Type B pancreatic cell (in vitro differentiated cells): Measurements from ENCODE around the gene NPLOC4. TPM values are rescaled to one million over a fixed set of nuclear protein-coding genes. Genes with fewer than 3 reads are reported as not detected.
A peak's percentile ranks its signal among the peaks of the same experiment; 100 is the strongest.

ENCODE experiments used
- DNase-seq: peaks from one replicate; pipeline ENCODE4 v3.0.0; 2021; ENCODE audit warnings: mixed read lengths; ENCODE audit not compliant: unreplicated experiment; ENCODE audit errors: extremely low spot score
- H3K27ac Mint-ChIP-seq: 2 replicates; pipeline ENCODE4 v1.8.0; 2021; ENCODE audit warnings: mild to moderate bottlenecking, mixed read lengths
- H3K27me3 Mint-ChIP-seq: 2 replicates; pipeline ENCODE4 v1.8.0; 2021; ENCODE audit warnings: mixed read lengths
- H3K36me3 Mint-ChIP-seq: 2 replicates; pipeline ENCODE4 v1.8.0; 2021; ENCODE audit warnings: mixed read lengths
- H3K4me1 Mint-ChIP-seq: one replicate; pipeline ENCODE4 v1.8.0; 2021; ENCODE audit warnings: mixed read lengths; ENCODE audit not compliant: unreplicated experiment
- H3K4me3 Mint-ChIP-seq: 2 replicates; pipeline ENCODE4 v1.8.0; 2021; ENCODE audit warnings: mild to moderate bottlenecking, mixed read lengths
- H3K9me3 Mint-ChIP-seq: 2 replicates; pipeline ENCODE4 v1.8.0; 2021; ENCODE audit warnings: mixed read lengths
- total RNA-seq: library from RNA; stranded (reverse); gene quantifications from 2 replicates; pipeline ENCODE4 v1.2.1, GENCODE V29; 2021; ENCODE audit warnings: low replicate concordance
- TF ChIP-seq, protein P1 (sequence below): fragments of 200-600 bp; sonication (generic); conservative IDR thresholded peaks from 2 replicates; pipeline ENCODE4 v1.5.0; 2021; ENCODE audit warnings: antibody characterized with exemption, mild to moderate bottlenecking

The NPLOC4 gene
- total RNA-seq, 1 donor from 2014 or later = 82.4 TPM

DNA sequence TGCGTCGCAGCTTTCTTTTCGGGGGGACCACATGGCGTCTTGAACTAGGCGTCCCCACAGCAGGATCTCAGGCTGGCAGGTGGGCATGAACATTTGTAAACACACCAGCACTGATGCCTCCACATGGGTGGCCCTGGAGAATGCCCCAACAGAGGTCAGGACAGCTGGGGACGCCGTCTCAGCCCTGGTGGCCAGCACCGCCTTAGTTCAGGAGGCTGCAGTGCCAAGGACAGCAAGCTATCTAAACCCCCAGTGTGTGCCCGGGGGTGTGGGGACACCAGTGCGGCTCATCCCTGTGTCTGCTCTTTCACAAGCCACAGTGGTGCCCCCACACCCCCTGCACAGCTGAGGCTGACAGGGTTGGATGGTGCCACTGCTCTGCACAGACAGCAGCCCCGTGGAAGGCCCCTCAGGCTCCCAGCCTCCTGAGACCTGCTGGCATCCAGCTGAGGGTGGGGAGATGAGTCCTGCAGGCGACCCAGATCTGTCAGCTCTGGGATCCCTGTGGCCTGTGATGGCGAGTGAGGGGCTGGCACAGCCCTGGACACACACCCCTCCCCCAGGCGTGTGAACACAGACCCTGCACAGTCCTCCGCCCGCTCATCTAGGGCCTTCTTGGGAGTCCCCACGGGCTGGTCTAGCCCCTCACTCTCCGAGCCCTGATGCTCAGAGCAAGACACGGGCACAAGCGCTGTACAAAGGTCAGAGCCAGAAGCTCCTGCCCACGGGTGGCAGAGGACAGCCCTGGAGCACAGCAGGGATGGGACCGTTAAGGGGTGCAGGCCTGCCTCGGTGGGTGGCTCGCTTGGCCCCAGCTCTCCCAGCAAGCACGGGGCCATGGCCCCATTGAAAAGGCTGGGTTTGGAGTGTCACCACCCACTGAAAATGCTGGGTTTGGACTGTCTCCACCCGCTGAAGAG is 98.0 kb downstream of the NPLOC4 start:
- no peaks in the 10 kb centered on the region for H3K9me3 Mint-ChIP-seq
- peaks cover 5% of the 10 kb centered on the region for H3K27me3 Mint-ChIP-seq
- no peak overlapping the region for H3K4me3 Mint-ChIP-seq
- TF ChIP-seq, protein P1, sequence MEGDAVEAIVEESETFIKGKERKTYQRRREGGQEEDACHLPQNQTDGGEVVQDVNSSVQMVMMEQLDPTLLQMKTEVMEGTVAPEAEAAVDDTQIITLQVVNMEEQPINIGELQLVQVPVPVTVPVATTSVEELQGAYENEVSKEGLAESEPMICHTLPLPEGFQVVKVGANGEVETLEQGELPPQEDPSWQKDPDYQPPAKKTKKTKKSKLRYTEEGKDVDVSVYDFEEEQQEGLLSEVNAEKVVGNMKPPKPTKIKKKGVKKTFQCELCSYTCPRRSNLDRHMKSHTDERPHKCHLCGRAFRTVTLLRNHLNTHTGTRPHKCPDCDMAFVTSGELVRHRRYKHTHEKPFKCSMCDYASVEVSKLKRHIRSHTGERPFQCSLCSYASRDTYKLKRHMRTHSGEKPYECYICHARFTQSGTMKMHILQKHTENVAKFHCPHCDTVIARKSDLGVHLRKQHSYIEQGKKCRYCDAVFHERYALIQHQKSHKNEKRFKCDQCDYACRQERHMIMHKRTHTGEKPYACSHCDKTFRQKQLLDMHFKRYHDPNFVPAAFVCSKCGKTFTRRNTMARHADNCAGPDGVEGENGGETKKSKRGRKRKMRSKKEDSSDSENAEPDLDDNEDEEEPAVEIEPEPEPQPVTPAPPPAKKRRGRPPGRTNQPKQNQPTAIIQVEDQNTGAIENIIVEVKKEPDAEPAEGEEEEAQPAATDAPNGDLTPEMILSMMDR = no peak
- no peak overlapping the region for H3K27ac Mint-ChIP-seq
- peaks cover 4% of the 10 kb centered on the region for H3K4me1 Mint-ChIP-seq
- no peaks in the 10 kb centered on the region for H3K36me3 Mint-ChIP-seq
- DNase-seq = no peak

DNA sequence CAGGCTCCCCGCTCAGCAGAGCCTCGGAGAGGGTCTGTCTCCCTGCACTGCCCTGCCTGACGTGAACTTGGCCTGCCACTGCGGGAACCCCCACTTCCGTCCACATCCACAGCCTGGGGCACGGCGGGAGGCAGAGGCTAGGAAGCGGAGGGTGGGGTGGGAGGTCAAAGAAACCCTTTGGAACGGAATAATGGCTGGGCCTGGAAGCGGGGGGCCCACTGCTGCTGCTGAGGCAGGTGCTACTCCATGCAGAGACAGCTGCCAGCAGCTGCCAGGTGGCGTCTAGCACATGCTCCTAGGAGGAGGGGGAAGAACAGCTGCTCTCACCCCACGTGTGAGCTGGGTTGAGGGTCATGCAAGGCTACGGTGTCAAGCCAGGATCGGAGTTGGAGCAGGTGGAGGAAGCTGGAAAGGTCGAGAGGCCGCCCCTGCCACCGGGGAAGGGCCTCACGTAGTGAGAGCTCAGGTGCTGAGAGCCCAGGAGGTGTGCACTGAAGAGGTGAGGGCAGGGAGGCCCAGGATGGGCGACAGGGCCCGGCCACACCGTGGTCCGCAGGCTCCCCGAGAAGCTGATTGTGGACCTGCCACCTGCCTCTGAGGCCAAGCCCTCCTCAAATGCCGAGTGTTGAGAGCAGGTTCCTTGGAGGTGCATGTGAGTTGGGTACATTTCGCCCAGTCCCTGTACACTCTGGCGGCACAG is 98.9 kb downstream of the NPLOC4 start:
- H3K4me3 Mint-ChIP-seq = peak overlapping the region; percentile 44
- H3K36me3 Mint-ChIP-seq = no peaks in the 10 kb centered on the region
- peak overlapping the region; percentile 90 for H3K27ac Mint-ChIP-seq
- peaks cover 5% of the 10 kb centered on the region for H3K27me3 Mint-ChIP-seq
- no peaks in the 10 kb centered on the region for H3K9me3 Mint-ChIP-seq
- no peak for DNase-seq
- TF ChIP-seq, protein P1 = peak; percentile 10
- H3K4me1 Mint-ChIP-seq = peaks cover 4% of the 10 kb centered on the region

DNA sequence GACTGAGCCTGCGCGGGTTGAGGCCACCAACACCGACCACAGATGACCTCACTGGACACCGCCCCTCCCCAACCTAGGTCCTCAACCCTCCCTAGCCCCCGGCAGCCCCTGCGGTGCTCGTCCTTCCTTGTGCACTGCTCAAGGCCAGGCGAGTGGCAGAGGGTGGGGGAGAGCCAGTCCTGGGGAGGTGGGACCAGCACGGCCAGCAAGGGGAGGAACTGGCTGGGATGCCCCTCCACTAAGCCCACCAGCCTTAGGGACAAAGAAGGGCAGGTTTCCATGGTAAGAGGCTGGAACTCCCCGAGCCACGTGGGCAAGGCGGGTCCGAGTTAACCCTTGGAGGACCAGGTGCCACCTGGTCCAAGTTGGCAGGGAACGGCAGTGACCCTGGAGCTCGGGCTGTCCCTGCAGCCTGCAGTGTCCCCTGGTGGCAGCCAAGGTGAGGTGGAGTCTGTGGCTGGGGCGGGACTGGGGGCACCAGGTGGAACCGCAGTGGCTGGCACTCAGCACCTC is 99.5 kb downstream of the NPLOC4 start:
- Mint-ChIP-seq H3K4me1 (peaks cover 4% of the 10 kb centered on the region), H3K9me3 (no peaks in the 10 kb centered on the region), H3K27ac (no peak overlapping the region), H3K36me3 (no peaks in the 10 kb centered on the region), H3K4me3 (no peak overlapping the region), H3K27me3 (peaks cover 5% of the 10 kb centered on the region)
- no peak for DNase-seq
- TF ChIP-seq, protein P1 = peak; percentile 74

DNA sequence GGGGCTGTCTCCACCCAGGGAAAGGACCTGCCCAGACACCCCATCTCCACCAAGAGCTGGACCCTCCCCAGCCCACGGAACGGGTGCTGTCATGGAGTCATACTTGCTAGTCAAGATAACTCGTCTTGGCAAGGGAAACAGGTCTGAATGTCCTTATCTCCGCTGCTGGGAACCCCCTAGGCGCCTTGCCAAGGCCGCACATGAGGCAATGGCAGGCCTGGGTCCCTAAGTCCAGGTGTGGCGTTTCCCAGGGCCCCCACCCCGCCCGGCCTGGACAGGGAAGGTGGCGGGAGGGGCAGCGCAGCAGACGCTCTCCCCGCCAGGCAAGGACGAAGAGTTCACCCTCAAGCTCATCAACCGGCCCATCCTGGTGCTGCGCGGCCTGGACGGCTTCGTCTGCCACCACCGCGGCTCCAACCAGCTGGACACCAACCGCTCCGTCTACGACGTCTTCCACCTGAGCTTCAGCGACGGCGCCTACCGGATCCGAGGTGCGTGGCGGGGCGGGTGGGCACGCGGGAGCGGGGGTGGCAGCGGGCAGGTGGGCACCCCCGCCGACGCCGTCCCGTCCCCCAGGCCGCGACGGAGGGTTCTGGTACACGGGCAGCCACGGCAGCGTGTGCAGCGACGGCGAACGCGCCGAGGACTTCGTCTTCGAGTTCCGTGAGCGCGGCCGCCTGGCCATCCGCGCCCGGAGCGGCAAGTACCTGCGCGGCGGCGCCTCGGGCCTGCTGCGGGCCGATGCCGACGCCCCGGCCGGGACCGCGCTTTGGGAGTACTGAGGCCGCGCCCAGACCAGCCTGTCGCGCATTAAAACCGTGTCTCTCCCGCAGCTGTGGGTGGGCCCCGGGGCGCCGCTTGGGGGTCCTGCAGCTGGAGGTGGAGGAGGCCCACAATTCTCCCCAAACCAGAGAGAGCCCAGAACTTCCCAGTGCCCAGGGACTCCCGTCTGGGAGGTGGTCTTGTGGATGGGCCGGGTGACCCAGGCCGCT is 100.3 kb downstream of the NPLOC4 start:
- Mint-ChIP-seq H3K4me1 (peaks cover 4% of the 10 kb centered on the region), H3K27me3 (peaks cover 5% of the 10 kb centered on the region), H3K9me3 (no peaks in the 10 kb centered on the region), H3K27ac (no peak overlapping the region), H3K36me3 (no peaks in the 10 kb centered on the region), H3K4me3 (no peak overlapping the region)
- TF ChIP-seq, protein P1 = no peak
- no peak for DNase-seq
